WTC11 (cell line): ENCODE results near the gene EDDM13. TPM values are rescaled to one million over a fixed set of nuclear protein-coding genes. Genes with fewer than 3 reads are reported as not detected.

ENCODE experiments used
- ATAC-seq: fragments of 200-7000 bp; cut with Tn5 transposase; 2 replicates; pipeline ENCODE4 v1.10.0; 2021; ENCODE audit warnings: mild to moderate bottlenecking, moderate library complexity
- CTCF ChIA-PET: fragments of 300-600 bp; sonication (Branson Sonifier 250); formaldehyde crosslinking; loops from one replicate; lab custom pipeline; 2021; ENCODE audit warnings: antibody characterized with exemption; lab: Charles Lee
- POLR2A ChIA-PET: fragments of 350-600 bp; sonication (Branson Sonifier 250); formaldehyde crosslinking; loops from one replicate; lab custom pipeline; 2021; ENCODE audit warnings: antibody characterized with exemption; lab: Charles Lee
- DNase-seq: peaks from one replicate; pipeline ENCODE4 v3.0.0; 2021; ENCODE audit warnings: low spot score
- H3K27ac Mint-ChIP-seq: 2 replicates; pipeline ENCODE4 v1.8.0; 2021; ENCODE audit warnings: mixed read lengths
- H3K27me3 Mint-ChIP-seq: 2 replicates; pipeline ENCODE4 v1.8.0; 2021; ENCODE audit warnings: low read depth, mild to moderate bottlenecking, moderate library complexity, mixed read lengths
- H3K36me3 Mint-ChIP-seq: 2 replicates; pipeline ENCODE4 v1.8.0; 2021; ENCODE audit warnings: mixed read lengths
- H3K4me1 Mint-ChIP-seq: 2 replicates; pipeline ENCODE4 v1.8.0; 2022; ENCODE audit warnings: mixed read lengths
- H3K4me3 Mint-ChIP-seq: 2 replicates; pipeline ENCODE4 v1.8.0; 2021; ENCODE audit warnings: mild to moderate bottlenecking, moderate library complexity, mixed read lengths
- H3K9me3 Mint-ChIP-seq: 2 replicates; pipeline ENCODE4 v1.8.0; 2021; ENCODE audit warnings: mixed read lengths
- ATF1 ChIP-seq: sonication (generic); formaldehyde crosslinking; IDR thresholded peaks from 2 replicates; pipeline ENCODE4 v1.8.1; 2023; ENCODE audit warnings: mild to moderate bottlenecking, moderate library complexity, missing genetic modification reagents
- CBFB ChIP-seq: sonication (generic); formaldehyde crosslinking; IDR thresholded peaks from 2 replicates; pipeline ENCODE4 v1.8.1; 2022; ENCODE audit warnings: mild to moderate bottlenecking, low read depth, missing genetic modification reagents
- CREB1 ChIP-seq: sonication (generic); formaldehyde crosslinking; IDR thresholded peaks from 2 replicates; pipeline ENCODE4 v1.8.0; 2023; ENCODE audit warnings: mild to moderate bottlenecking, missing genetic modification reagents
- CTCF ChIP-seq: fragments of 200-600 bp; IDR thresholded peaks from 2 replicates; pipeline ENCODE4 v1.8.0; 2022; ENCODE audit warnings: antibody characterized with exemption
- FOXK1 ChIP-seq: sonication (generic); formaldehyde crosslinking; IDR thresholded peaks from 2 replicates; pipeline ENCODE4 v1.8.0; 2022; ENCODE audit warnings: mild to moderate bottlenecking, moderate library complexity, missing genetic modification reagents
- HMGA2 ChIP-seq: fragments of 250-450 bp; sonication (Bioruptor Pico); IDR thresholded peaks from 2 replicates; pipeline ENCODE4 v1.4.0; 2021; ENCODE audit warnings: mild to moderate bottlenecking, moderate library complexity
- KAT7 ChIP-seq: sonication (generic); formaldehyde crosslinking; IDR thresholded peaks from 2 replicates; pipeline ENCODE4 v1.8.1; 2023; ENCODE audit warnings: missing genetic modification reagents, mild to moderate bottlenecking, borderline replicate concordance
- MAX ChIP-seq: sonication (generic); formaldehyde crosslinking; IDR thresholded peaks from 2 replicates; pipeline ENCODE4 v1.8.0; 2022; ENCODE audit warnings: mild to moderate bottlenecking, missing genetic modification reagents
- NFYB ChIP-seq: sonication (generic); formaldehyde crosslinking; conservative IDR thresholded peaks from 2 replicates; pipeline ENCODE4 v1.8.0; 2022; ENCODE audit warnings: low read depth, missing genetic modification reagents
- NR3C1 ChIP-seq: sonication (generic); formaldehyde crosslinking; conservative IDR thresholded peaks from 2 replicates; pipeline ENCODE4 v1.8.1; 2023; ENCODE audit warnings: low read depth, mild to moderate bottlenecking, missing genetic modification reagents
- PRDM15 ChIP-seq: sonication (generic); formaldehyde crosslinking; IDR thresholded peaks from 2 replicates; pipeline ENCODE4 v1.8.0; 2022; ENCODE audit warnings: missing genetic modification reagents
- PRRX2 ChIP-seq: fragments of 250-450 bp; sonication (Bioruptor Pico); IDR thresholded peaks from 2 replicates; pipeline ENCODE4 v1.8.0; 2021; ENCODE audit warnings: mild to moderate bottlenecking
- SMAD3 ChIP-seq: sonication (generic); formaldehyde crosslinking; IDR thresholded peaks from 2 replicates; pipeline ENCODE4 v1.8.0; 2022; ENCODE audit warnings: missing genetic modification reagents, mild to moderate bottlenecking, borderline replicate concordance
- SOX15 ChIP-seq: fragments of 250-450 bp; sonication (Bioruptor Pico); IDR thresholded peaks from 2 replicates; pipeline ENCODE4 v1.9.0; 2021; ENCODE audit warnings: mild to moderate bottlenecking
- STAT6 ChIP-seq: sonication (generic); formaldehyde crosslinking; conservative IDR thresholded peaks from 2 replicates; pipeline ENCODE4 v1.8.1; 2023; ENCODE audit warnings: mild to moderate bottlenecking, low read depth, missing genetic modification reagents, moderate library complexity
- TEAD4 ChIP-seq: sonication (generic); formaldehyde crosslinking; IDR thresholded peaks from 2 replicates; pipeline ENCODE4 v1.8.0; 2022; ENCODE audit warnings: mild to moderate bottlenecking, missing genetic modification reagents
- USF2 ChIP-seq: sonication (generic); formaldehyde crosslinking; IDR thresholded peaks from 2 replicates; pipeline ENCODE4 v1.8.1; 2023; ENCODE audit warnings: mild to moderate bottlenecking, missing genetic modification reagents, moderate library complexity
- ZNF121 ChIP-seq: sonication (generic); formaldehyde crosslinking; IDR thresholded peaks from 2 replicates; pipeline ENCODE4 v1.8.0; 2023; ENCODE audit warnings: missing genetic modification reagents
- ZNF425 ChIP-seq: fragments of 250-450 bp; sonication (Bioruptor Pico); conservative IDR thresholded peaks from 2 replicates; pipeline ENCODE4 v1.9.0; 2021; ENCODE audit warnings: mild to moderate bottlenecking
- ZNF512 ChIP-seq: sonication (generic); formaldehyde crosslinking; IDR thresholded peaks from 2 replicates; pipeline ENCODE4 v1.8.1; 2022; ENCODE audit warnings: missing genetic modification reagents, borderline replicate concordance
- total RNA-seq: library from RNA; stranded (reverse); gene quantifications from 3 replicates; pipeline ENCODE4 v1.2.3, GENCODE V29; 2021

The EDDM13 gene
- total RNA-seq, 1 experiment from 2014 or later = not detected

GRCh38 chr19:56308792-56309191 lies 36.2 kb downstream of the EDDM13 start (continued):
- no peak for TF ChIP-seq FOXK1 (CRISPR knock-in tag)
- no peak for TF ChIP-seq STAT6 (CRISPR knock-in tag)
- TF ChIP-seq TEAD4 = no peak
- no peak for TF ChIP-seq NR3C1 (CRISPR knock-in tag)
- no peak for TF ChIP-seq MAX (CRISPR knock-in tag)
- TF ChIP-seq CTCF = no peak
- TF ChIP-seq ZNF512 (CRISPR knock-in tag) = no peak

GRCh38 chr19:56309511-56310185 lies 37.1 kb downstream of the EDDM13 start:
- no peaks in the 10 kb centered on the region for H3K27me3 Mint-ChIP-seq
- peaks cover 8% of the 10 kb centered on the region for H3K36me3 Mint-ChIP-seq
- TF ChIP-seq ATF1 (no peak), CBFB (no peak), PRRX2 (CRISPR knock-in tag) (no peak), ZNF121 (CRISPR knock-in tag) (peak; percentile 78), KAT7 (CRISPR knock-in tag) (no peak), NFYB (no peak), USF2 (no peak), CREB1 (no peak), SOX15 (CRISPR knock-in tag) (no peak), SMAD3 (CRISPR knock-in tag) (no peak), HMGA2 (CRISPR knock-in tag) (no peak), ZNF425 (CRISPR knock-in tag) (no peak), CTCF (peak; percentile 97), PRDM15 (no peak)

More at GRCh38 chr19:56309511-56310185, 37.1 kb downstream of the EDDM13 start:
- POLR2A ChIA-PET = no interaction called here
- ATAC-seq (peak; percentile 97), DNase-seq (peak; percentile 91)
- CTCF ChIA-PET = interaction anchor here (0.6 to 2.0 kb wide), 81 partner anchors 8 to 655 kb away, joined by 3 to 44 read pairs (median 5); partner anchors contain the start of genes EDDM13, GALP, ZNF444 and ZNF470
- Mint-ChIP-seq H3K4me1 (peaks cover 9% of the 10 kb centered on the region), H3K4me3 (no peak overlapping the region), H3K27ac (no peak overlapping the region), H3K9me3 (peaks cover 3% of the 10 kb centered on the region)
